Skeletal muscle cell (primary cell): Measurements from ENCODE around the gene MAPK8.

ENCODE experiments used
- DNase-seq: peaks from one replicate; pipeline ENCODE4 v3.0.0-alpha.2; 2010; ENCODE audit warnings: low read depth
- H3K4me3 ChIP-seq: 2 replicates; pipeline ENCODE4 v1.5.1; 2011; ENCODE audit warnings: low read depth, mild to moderate bottlenecking, control low read depth, low read length, moderate library complexity

The MAPK8 gene

GRCh38 chr10:48365668-48366067 lies 59.2 kb downstream of the MAPK8 start:
- DNase-seq: no peak
- H3K4me3 ChIP-seq: no peak overlapping the region

- DNase-seq: no peak
- H3K4me3 ChIP-seq: no peak overlapping the region
Measured at GRCh38 chr10:48366261-48366660, 59.8 kb downstream of the MAPK8 start.

GRCh38 chr10:48369501-48369900 lies 63.0 kb downstream of the MAPK8 start:
- no peak for DNase-seq
- no peak overlapping the region for H3K4me3 ChIP-seq

- no peak for DNase-seq
- no peak overlapping the region for H3K4me3 ChIP-seq
Measured at GRCh38 chr10:48377751-48378530, 71.5 kb downstream of the MAPK8 start.

- DNase-seq: no peak
- no peak overlapping the region for H3K4me3 ChIP-seq
Measured at GRCh38 chr10:48378675-48379074, 72.2 kb downstream of the MAPK8 start.

GRCh38 chr10:48381971-48382370 lies 75.5 kb downstream of the MAPK8 start:
- no peak overlapping the region for H3K4me3 ChIP-seq
- DNase-seq: no peak

GRCh38 chr10:48382982-48383381 lies 76.5 kb downstream of the MAPK8 start:
- no peak for DNase-seq
- H3K4me3 ChIP-seq: no peak overlapping the region

- H3K4me3 ChIP-seq: no peak overlapping the region
- no peak for DNase-seq
Measured at GRCh38 chr10:48383393-48383792, 76.9 kb downstream of the MAPK8 start.

GRCh38 chr10:48384699-48384982 lies 78.2 kb downstream of the MAPK8 start:
- no peak for DNase-seq
- no peak overlapping the region for H3K4me3 ChIP-seq

- no peak for DNase-seq
- no peak overlapping the region for H3K4me3 ChIP-seq
Measured at GRCh38 chr10:48389272-48389671, 82.8 kb downstream of the MAPK8 start.

GRCh38 chr10:48389846-48390557 lies 83.5 kb downstream of the MAPK8 start:
- no peak for DNase-seq
- no peak overlapping the region for H3K4me3 ChIP-seq

- no peak overlapping the region for H3K4me3 ChIP-seq
- DNase-seq: no peak
Measured at GRCh38 chr10:48390558-48390871, 84.0 kb downstream of the MAPK8 start.

GRCh38 chr10:48390933-48391845 lies 84.7 kb downstream of the MAPK8 start:
- peak; percentile 21 for DNase-seq
- no peak overlapping the region for H3K4me3 ChIP-seq

- no peak overlapping the region for H3K4me3 ChIP-seq
- no peak for DNase-seq
Measured at GRCh38 chr10:48391994-48392393, 85.5 kb downstream of the MAPK8 start.

- DNase-seq: no peak
- no peak overlapping the region for H3K4me3 ChIP-seq
Measured at GRCh38 chr10:48398261-48398660, 91.8 kb downstream of the MAPK8 start.

GRCh38 chr10:48399056-48399541 lies 92.6 kb downstream of the MAPK8 start:
- no peak for DNase-seq
- no peak overlapping the region for H3K4me3 ChIP-seq

GRCh38 chr10:48399551-48399950 lies 93.1 kb downstream of the MAPK8 start:
- no peak for DNase-seq
- H3K4me3 ChIP-seq: no peak overlapping the region

- DNase-seq: no peak
- no peak overlapping the region for H3K4me3 ChIP-seq
Measured at GRCh38 chr10:48400129-48400849, 93.8 kb downstream of the MAPK8 start.

GRCh38 chr10:48400850-48401220 lies 94.4 kb downstream of the MAPK8 start:
- no peak overlapping the region for H3K4me3 ChIP-seq
- no peak for DNase-seq

- DNase-seq: peak; percentile 17
- H3K4me3 ChIP-seq: no peak overlapping the region
Measured at GRCh38 chr10:48404646-48405045, 98.2 kb downstream of the MAPK8 start.
